Smooth muscle cell (in vitro differentiated cells): ENCODE data around the gene SH3RF2. TPM values are rescaled to one million over a fixed set of nuclear protein-coding genes. Genes with fewer than 3 reads are reported as not detected.

Experiments used
- DNase-seq: peaks from one replicate; lab custom pipeline; 2025; ENCODE audit not compliant: unreplicated experiment; lab: John Stamatoyannopoulos, UW
- H2AFZ ChIP-seq: fragments of 200-600 bp; sonication (generic); 2 replicates; pipeline ENCODE4 v1.6.0; 2016; ENCODE audit warnings: antibody characterized with exemption, low read depth, mild to moderate bottlenecking
- H3F3A ChIP-seq: fragments of 200-600 bp; sonication (generic); 2 replicates; pipeline ENCODE4 v1.6.0; 2017; ENCODE audit warnings: antibody characterized with exemption, low read depth
- H3K27ac ChIP-seq: fragments of 200-600 bp; sonication (generic); 2 replicates; pipeline ENCODE4 v1.5.1; 2016; ENCODE audit warnings: low read depth, mild to moderate bottlenecking
- H3K27me3 ChIP-seq: fragments of 200-600 bp; sonication (generic); 2 replicates; pipeline ENCODE4 v1.6.1; 2016; ENCODE audit warnings: low read depth, mild to moderate bottlenecking
- H3K36me3 ChIP-seq: fragments of 200-600 bp; sonication (generic); 2 replicates; pipeline ENCODE4 v1.5.1; 2016; ENCODE audit warnings: low read depth
- H3K4me1 ChIP-seq: fragments of 200-600 bp; sonication (generic); 2 replicates; pipeline ENCODE4 v1.5.1; 2016; ENCODE audit warnings: low read depth
- H3K4me2 ChIP-seq: fragments of 200-600 bp; sonication (generic); 2 replicates; pipeline ENCODE4 v1.6.0; 2016; ENCODE audit warnings: mild to moderate bottlenecking
- H3K4me3 ChIP-seq: fragments of 200-600 bp; sonication (generic); 2 replicates; pipeline ENCODE4 v1.5.1; 2016; ENCODE audit warnings: mild to moderate bottlenecking
- H3K79me2 ChIP-seq: fragments of 200-600 bp; sonication (generic); 2 replicates; pipeline ENCODE4 v1.6.0; 2016; ENCODE audit warnings: low read depth, mild to moderate bottlenecking
- H3K9ac ChIP-seq: fragments of 200-600 bp; sonication (generic); 2 replicates; pipeline ENCODE4 v1.6.0; 2016; ENCODE audit warnings: low read depth
- H3K9me3 ChIP-seq: fragments of 200-600 bp; sonication (generic); replicated peaks from 2 replicates; pipeline ENCODE4 v1.5.1; 2016; ENCODE audit warnings: low read depth
- H4K20me1 ChIP-seq: fragments of 200-600 bp; sonication (generic); 2 replicates; pipeline ENCODE4 v1.6.0; 2016; ENCODE audit warnings: low read depth
- WGBS: methylation state at CpG from one replicate; pipeline ENCODE4 v1.1.7; 2016; ENCODE audit warnings: low lambda C conversion rate; 5-methylcytosine and 5-hydroxymethylcytosine counted together
- polyA plus RNA-seq: library from polyadenylated mRNA; unstranded; fragments of >200 nt; fragmentation: Nextera tagmentation; extraction: Ambion mirVana; gene quantifications from 2 replicates; pipeline ENCODE4 v1.2.1, GENCODE V29; 2016
- total RNA-seq: library from RNA; depleted of rRNA; stranded (reverse); fragments of >200 nt; gene quantifications from 2 replicates; pipeline ENCODE4 v1.2.3, GENCODE V29; 2014
- TF ChIP-seq, protein P1 (sequence below): fragments of 200-600 bp; sonication (generic); IDR thresholded peaks from 2 replicates; pipeline ENCODE4 v1.5.1; 2017; ENCODE audit warnings: borderline replicate concordance, mild to moderate bottlenecking, antibody characterized with exemption; ENCODE audit not compliant: insufficient read depth, poor library complexity, severe bottlenecking

SH3RF2 gene
- total and polyA plus RNA-seq, 2 experiments from 2014 or later: 1.0 to 2.0 TPM

DNA sequence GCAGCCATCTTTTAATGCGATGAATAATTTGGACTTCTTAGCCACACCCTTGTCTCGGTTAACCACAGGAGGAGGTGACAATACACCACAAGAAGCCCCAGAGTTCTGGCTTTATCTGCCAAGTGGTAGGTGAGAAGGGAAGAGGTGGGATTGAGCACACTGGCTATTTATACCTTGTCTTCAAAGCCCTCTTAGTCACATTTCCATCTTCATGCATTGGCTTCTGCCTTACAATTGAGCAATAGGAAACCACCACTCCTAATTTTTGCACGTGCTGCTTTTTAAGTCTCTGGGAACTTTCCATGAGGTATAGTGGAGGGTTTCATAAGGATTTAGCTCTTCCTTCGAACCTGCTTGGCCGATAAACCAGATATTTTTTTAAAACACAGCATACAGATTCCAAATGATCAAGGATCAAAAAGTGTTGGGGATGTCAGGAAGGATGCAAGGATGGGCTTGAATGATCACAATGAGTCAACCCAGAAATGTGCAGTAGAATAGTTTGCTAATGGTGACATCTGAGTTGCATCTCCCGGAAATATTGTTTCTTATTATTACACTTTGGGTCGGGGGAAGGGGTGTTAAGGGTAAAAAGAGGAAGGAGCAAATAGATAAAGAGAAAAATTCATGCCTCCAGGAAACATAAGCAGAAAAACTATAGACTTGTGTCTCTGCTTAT, 143.5 kb downstream of the SH3RF2 start:
- Histone ChIP-seq H3K27ac (no peak overlapping the region), H3K9ac (no peak overlapping the region), H3K36me3 (no peaks in the 10 kb centered on the region), H3K4me2 (no peak overlapping the region), H3K4me1 (no peaks in the 10 kb centered on the region), H3K79me2 (no peaks in the 10 kb centered on the region), H2AFZ (no peak overlapping the region), H3K27me3 (peaks cover 26% of the 10 kb centered on the region), H3K9me3 (no peaks in the 10 kb centered on the region), H3K4me3 (no peak overlapping the region), H4K20me1 (no peaks in the 10 kb centered on the region), H3F3A (no peaks in the 10 kb centered on the region)
- WGBS: 73% methylated on average over 7 of the region's 7 CpGs
- no peak for DNase-seq
- TF ChIP-seq, protein P1, sequence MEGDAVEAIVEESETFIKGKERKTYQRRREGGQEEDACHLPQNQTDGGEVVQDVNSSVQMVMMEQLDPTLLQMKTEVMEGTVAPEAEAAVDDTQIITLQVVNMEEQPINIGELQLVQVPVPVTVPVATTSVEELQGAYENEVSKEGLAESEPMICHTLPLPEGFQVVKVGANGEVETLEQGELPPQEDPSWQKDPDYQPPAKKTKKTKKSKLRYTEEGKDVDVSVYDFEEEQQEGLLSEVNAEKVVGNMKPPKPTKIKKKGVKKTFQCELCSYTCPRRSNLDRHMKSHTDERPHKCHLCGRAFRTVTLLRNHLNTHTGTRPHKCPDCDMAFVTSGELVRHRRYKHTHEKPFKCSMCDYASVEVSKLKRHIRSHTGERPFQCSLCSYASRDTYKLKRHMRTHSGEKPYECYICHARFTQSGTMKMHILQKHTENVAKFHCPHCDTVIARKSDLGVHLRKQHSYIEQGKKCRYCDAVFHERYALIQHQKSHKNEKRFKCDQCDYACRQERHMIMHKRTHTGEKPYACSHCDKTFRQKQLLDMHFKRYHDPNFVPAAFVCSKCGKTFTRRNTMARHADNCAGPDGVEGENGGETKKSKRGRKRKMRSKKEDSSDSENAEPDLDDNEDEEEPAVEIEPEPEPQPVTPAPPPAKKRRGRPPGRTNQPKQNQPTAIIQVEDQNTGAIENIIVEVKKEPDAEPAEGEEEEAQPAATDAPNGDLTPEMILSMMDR: no peak

GRCh38 chr5:146081556-146081955, 145.2 kb downstream of the SH3RF2 start:
- Histone ChIP-seq H3K4me1 (no peaks in the 10 kb centered on the region), H3K9ac (no peak overlapping the region)
- WGBS: 89% methylated on average over 6 of the region's 6 CpGs

DNA sequence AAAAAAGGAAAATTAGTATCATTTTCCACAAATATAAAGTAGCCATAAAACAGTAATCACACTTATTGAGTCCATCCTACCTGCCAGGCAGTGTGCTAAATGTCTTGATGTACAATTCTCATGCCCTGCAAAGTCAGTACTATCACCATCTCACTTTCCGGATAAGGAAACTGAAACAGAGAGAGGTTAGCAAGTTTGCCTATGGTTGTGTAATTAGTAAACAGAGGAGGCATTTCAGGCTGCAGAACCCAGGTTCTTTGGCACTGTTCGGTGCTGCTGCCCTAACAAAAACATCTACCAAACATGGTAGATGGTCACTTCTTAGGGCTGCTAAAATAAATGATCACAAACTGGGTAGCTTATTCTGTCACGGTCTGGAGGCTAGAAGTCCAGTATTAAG, 146.4 kb downstream of the SH3RF2 start:
- H3K36me3 ChIP-seq: no peaks in the 10 kb centered on the region
- H4K20me1 ChIP-seq: no peaks in the 10 kb centered on the region
- WGBS: 93% methylated on average over 3 of the region's 3 CpGs

More at GRCh38 chr5:146081556-146081955, 145.2 kb downstream of the SH3RF2 start:
- TF ChIP-seq, protein P1: no peak
- no peak overlapping the region for H3K4me2 ChIP-seq
- DNase-seq: no peak
- no peaks in the 10 kb centered on the region for H3K36me3 ChIP-seq
- H3K9me3 ChIP-seq: no peaks in the 10 kb centered on the region
- no peak overlapping the region for H2AFZ ChIP-seq
- H3K27ac ChIP-seq: no peak overlapping the region
- peaks cover 20% of the 10 kb centered on the region for H3K27me3 ChIP-seq
- no peaks in the 10 kb centered on the region for H3K79me2 ChIP-seq
- H4K20me1 ChIP-seq: no peaks in the 10 kb centered on the region
- no peaks in the 10 kb centered on the region for H3F3A ChIP-seq
- no peak overlapping the region for H3K4me3 ChIP-seq

More for the DNA sequence above, 146.4 kb downstream of the SH3RF2 start:
- Histone ChIP-seq H3K27me3 (peaks cover 7% of the 10 kb centered on the region), H3K79me2 (no peaks in the 10 kb centered on the region), H3K4me2 (no peak overlapping the region), H3K9me3 (no peaks in the 10 kb centered on the region), H3K4me1 (no peaks in the 10 kb centered on the region), H3K27ac (no peak overlapping the region), H3F3A (no peaks in the 10 kb centered on the region), H2AFZ (no peak overlapping the region), H3K9ac (no peak overlapping the region), H3K4me3 (no peak overlapping the region)
- TF ChIP-seq, protein P1: no peak
- no peak for DNase-seq
